Measurements from ENCODE around the gene OSTF1.
A peak's percentile ranks its signal among the peaks of the same experiment; 100 is the strongest.

OSTF1 gene, protein sequence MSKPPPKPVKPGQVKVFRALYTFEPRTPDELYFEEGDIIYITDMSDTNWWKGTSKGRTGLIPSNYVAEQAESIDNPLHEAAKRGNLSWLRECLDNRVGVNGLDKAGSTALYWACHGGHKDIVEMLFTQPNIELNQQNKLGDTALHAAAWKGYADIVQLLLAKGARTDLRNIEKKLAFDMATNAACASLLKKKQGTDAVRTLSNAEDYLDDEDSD

DNA sequence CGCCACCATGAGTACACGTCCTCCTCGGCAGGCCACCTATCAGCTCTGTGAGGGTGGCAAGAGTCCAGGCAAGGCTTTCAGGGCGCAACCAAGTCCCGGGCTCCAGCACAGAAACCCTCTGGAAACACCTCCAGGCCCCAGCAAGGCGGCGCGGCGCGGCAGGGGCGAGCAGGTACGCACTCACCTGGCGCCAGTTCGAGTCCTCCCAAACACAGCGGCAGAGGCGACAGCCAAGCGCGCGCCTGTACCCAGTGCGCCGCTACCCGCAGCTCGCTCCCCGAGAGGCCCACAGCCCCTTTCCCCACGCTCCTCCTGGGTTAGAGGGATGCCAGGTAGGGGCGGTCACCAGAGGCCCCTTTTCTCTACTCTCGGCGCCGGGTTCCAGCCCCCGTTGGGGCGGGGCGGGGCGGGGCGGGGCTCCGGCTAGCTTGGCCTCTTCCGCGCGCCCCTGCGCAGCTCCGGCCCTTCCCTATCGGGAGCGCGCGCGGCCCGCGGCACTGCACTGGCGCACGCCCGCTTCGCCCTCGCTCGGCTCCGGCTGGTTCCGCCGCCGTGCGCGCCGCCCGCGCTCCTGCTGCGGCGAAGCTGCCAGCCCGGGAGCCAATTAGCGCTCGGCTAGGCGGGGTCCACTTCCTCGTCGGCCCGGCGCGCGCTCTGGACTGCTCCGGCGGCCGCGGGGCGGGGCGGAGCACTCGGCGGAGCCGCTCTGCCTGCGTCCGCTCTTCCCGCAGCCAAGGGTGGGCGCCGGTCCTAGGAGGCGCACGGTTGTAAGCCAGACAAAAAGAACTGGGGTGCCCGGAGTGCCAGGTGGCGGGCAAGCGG lies at the start of gene OSTF1, which contains the start of gene NMRK1:
TSS of gene OSTF1 (plus strand) at position 691 of the 822 bp plus-strand sequence. CDS start 179 bp downstream, outside the sequence.
TSS of gene NMRK1 (minus strand) at position 332 of the 822 bp plus-strand sequence. CDS start 5,040 bp downstream, outside the sequence.
- Histone ChIP-seq H3K9me3 (ENCODE audit: severe bottlenecking) (no peaks in the 10 kb centered on the region), H3K4me3 (ENCODE audit: low read depth, low read length) (peak within 1 kb of the TSS; percentile 58), H3K27me3 (ENCODE audit: insufficient read depth, low read depth, severe bottlenecking) (no peaks in the 10 kb centered on the region), H3K27ac (peak within 1 kb of the TSS; percentile 72), H3K36me3 (no peaks in the 10 kb centered on the region)
- DNase-seq = peak; percentile 93
- TF ChIP-seq, protein P1, sequence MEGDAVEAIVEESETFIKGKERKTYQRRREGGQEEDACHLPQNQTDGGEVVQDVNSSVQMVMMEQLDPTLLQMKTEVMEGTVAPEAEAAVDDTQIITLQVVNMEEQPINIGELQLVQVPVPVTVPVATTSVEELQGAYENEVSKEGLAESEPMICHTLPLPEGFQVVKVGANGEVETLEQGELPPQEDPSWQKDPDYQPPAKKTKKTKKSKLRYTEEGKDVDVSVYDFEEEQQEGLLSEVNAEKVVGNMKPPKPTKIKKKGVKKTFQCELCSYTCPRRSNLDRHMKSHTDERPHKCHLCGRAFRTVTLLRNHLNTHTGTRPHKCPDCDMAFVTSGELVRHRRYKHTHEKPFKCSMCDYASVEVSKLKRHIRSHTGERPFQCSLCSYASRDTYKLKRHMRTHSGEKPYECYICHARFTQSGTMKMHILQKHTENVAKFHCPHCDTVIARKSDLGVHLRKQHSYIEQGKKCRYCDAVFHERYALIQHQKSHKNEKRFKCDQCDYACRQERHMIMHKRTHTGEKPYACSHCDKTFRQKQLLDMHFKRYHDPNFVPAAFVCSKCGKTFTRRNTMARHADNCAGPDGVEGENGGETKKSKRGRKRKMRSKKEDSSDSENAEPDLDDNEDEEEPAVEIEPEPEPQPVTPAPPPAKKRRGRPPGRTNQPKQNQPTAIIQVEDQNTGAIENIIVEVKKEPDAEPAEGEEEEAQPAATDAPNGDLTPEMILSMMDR (IDR thresholded peaks at IDR 0.05; ENCODE audit: low read depth, low read length) = no peak

DNA sequence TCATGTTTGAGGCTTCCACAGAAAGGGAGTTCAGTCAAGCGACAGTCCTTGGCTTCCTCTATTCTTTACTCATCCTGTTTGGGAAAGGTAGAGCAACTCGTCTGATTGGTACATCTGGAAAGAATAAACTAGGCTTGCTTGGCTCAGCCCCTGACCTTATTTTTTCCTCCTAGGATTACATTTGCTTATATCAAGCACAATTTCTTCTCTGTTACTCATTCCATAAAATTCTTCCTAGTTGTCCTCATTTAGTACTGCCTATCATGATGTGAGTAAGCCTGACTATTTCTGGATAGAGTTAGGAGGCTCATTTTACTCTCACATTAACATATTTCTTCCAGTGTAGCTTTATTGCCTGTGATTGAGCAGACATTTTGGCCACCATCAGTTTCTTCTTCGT lies 49.3 kb upstream of the OSTF1 start:
- Histone ChIP-seq H3K4me3 (ENCODE audit: low read depth, low read length) (no peak overlapping the region), H3K36me3 (no peaks in the 10 kb centered on the region), H3K9me3 (ENCODE audit: severe bottlenecking) (no peaks in the 10 kb centered on the region), H3K27me3 (ENCODE audit: insufficient read depth, low read depth, severe bottlenecking) (no peaks in the 10 kb centered on the region), H3K27ac (no peak overlapping the region)
- no peak for DNase-seq
- TF ChIP-seq, protein P1 (IDR thresholded peaks at IDR 0.05; ENCODE audit: low read depth, low read length) = no peak

DNA sequence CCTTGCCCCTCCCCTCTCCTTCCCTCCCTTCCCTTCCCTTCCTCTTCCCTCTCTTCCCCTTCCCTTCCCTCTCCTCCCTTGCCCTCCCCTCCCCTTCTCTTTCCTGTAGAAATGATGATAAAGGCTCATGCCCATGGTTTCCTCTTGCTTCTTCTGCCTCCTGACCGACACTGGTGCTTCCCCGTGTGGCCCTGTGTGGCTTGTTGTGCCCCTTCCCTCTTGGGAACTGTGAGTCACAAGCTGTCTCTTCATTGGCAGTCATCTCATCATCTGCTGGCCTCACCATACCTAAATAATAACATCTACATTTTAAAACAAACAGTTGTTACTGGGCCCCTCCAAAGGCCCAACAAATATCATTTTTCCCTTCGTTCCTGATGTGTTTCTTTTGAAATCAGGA lies 48.5 kb upstream of the OSTF1 start:
- H3K9me3 ChIP-seq (ENCODE audit: severe bottlenecking) = no peaks in the 10 kb centered on the region
- no peak overlapping the region for H3K27ac ChIP-seq
- H3K36me3 ChIP-seq = no peaks in the 10 kb centered on the region
- H3K4me3 ChIP-seq (ENCODE audit: low read depth, low read length) = no peak overlapping the region
- TF ChIP-seq, protein P1 (IDR thresholded peaks at IDR 0.05; ENCODE audit: low read depth, low read length) = no peak
- no peaks in the 10 kb centered on the region for H3K27me3 ChIP-seq (ENCODE audit: insufficient read depth, low read depth, severe bottlenecking)
- DNase-seq = no peak

DNA sequence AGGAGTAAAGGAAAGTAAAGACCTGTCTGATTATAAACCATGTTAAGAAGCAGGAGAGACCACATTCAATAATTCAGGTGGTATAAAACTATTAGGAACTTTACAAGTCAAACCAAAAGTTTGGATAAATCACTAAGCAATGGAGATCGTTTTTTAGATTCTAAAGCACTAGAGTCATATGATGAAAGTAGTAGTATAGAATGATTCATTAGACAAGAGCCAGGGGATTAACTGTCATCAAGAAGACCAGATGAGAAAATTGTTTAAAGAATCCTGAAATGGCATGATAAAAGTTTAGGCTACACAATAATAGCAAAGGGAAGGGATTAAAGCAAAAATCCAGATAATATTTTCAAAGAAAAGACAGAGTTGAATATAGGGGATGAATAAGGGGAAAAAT lies 47.3 kb upstream of the OSTF1 start:
- H3K4me3 ChIP-seq (ENCODE audit: low read depth, low read length) = no peak overlapping the region
- H3K27ac ChIP-seq = no peak overlapping the region
- no peaks in the 10 kb centered on the region for H3K9me3 ChIP-seq (ENCODE audit: severe bottlenecking)
- TF ChIP-seq, protein P1 (IDR thresholded peaks at IDR 0.05; ENCODE audit: low read depth, low read length) = no peak
- no peak for DNase-seq
- H3K27me3 ChIP-seq (ENCODE audit: insufficient read depth, low read depth, severe bottlenecking) = no peaks in the 10 kb centered on the region
- no peaks in the 10 kb centered on the region for H3K36me3 ChIP-seq

DNA sequence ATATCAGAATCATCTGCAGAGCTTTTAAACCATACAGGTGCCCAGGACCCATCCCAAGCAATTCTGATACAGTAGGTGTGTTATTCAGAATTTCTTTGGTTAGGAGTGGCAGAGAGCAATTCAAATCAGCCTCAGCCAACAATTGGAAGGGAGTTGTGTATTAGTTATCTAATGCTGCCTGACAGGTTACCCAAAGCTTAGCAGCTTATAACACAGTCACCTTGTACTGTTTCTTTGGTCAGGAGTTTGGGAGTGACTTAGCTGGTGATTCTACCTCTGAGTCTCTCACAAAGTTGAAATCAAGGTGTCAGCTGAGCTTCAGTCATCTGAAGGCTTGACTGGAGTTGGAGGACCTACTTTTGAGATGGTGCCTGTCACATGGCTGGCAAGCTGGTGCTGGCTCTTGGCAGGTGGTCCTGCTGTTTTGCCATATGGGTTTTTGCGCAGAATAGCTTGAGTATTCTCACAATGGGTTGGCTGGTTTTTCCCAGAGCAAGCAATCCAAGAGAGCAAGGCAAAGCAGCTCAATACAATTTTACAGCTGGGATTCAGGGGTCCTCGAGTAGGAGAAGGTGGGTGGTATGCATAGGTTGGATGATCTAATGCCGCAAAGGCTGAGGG lies 41.5 kb upstream of the OSTF1 start:
- H3K27me3 ChIP-seq (ENCODE audit: insufficient read depth, low read depth, severe bottlenecking) = no peaks in the 10 kb centered on the region
- H3K36me3 ChIP-seq = no peaks in the 10 kb centered on the region
- no peaks in the 10 kb centered on the region for H3K9me3 ChIP-seq (ENCODE audit: severe bottlenecking)
- no peak for DNase-seq
- H3K27ac ChIP-seq = no peak overlapping the region
- TF ChIP-seq, protein P1 (IDR thresholded peaks at IDR 0.05; ENCODE audit: low read depth, low read length) = no peak
- no peak overlapping the region for H3K4me3 ChIP-seq (ENCODE audit: low read depth, low read length)

Data from WERI-Rb-1 (cell line).